ENCODE measurements around the gene PITX3.

DNA sequence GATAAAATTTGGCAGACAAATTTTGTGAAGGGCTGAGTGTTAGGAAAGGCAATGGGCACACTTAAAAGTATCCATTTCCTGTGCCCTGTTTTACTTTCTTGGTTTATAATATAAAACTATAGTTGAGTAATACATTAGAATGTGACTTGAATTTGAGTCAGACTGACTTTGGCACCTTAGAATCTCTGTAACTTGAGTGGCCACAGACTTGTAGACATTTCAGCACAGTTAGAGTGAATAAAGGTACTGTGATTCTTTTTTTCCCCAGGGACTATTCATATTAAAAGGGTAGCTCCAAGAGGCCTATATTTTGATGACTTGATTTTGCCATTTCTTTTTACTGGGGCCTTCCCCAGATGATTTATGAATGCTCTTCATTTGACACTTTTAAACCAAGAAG is 26.4 kb upstream of the PITX3 start:
- TF ChIP-seq, protein P1, sequence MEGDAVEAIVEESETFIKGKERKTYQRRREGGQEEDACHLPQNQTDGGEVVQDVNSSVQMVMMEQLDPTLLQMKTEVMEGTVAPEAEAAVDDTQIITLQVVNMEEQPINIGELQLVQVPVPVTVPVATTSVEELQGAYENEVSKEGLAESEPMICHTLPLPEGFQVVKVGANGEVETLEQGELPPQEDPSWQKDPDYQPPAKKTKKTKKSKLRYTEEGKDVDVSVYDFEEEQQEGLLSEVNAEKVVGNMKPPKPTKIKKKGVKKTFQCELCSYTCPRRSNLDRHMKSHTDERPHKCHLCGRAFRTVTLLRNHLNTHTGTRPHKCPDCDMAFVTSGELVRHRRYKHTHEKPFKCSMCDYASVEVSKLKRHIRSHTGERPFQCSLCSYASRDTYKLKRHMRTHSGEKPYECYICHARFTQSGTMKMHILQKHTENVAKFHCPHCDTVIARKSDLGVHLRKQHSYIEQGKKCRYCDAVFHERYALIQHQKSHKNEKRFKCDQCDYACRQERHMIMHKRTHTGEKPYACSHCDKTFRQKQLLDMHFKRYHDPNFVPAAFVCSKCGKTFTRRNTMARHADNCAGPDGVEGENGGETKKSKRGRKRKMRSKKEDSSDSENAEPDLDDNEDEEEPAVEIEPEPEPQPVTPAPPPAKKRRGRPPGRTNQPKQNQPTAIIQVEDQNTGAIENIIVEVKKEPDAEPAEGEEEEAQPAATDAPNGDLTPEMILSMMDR (IDR thresholded peaks at IDR 0.05): no peak
- TF ChIP-seq POLR2A (IDR thresholded peaks at IDR 0.05) (no peak), POLR2AphosphoS5 (IDR thresholded peaks at IDR 0.05) (no peak), EP300 (IDR thresholded peaks at IDR 0.05) (no peak)

Data from upper lobe of left lung (tissue), 4 donors.